GM19463 (cell line): ENCODE results near the gene NLGN4X.

Experiments used
- ATAC-seq: cut with Tn5 transposase; IDR thresholded peaks from one replicate; pipeline ENCODE4 v1.9.1; 2021; ENCODE audit warnings: mild to moderate bottlenecking, moderate library complexity; ENCODE audit not compliant: unreplicated experiment

Gene NLGN4X

DNA sequence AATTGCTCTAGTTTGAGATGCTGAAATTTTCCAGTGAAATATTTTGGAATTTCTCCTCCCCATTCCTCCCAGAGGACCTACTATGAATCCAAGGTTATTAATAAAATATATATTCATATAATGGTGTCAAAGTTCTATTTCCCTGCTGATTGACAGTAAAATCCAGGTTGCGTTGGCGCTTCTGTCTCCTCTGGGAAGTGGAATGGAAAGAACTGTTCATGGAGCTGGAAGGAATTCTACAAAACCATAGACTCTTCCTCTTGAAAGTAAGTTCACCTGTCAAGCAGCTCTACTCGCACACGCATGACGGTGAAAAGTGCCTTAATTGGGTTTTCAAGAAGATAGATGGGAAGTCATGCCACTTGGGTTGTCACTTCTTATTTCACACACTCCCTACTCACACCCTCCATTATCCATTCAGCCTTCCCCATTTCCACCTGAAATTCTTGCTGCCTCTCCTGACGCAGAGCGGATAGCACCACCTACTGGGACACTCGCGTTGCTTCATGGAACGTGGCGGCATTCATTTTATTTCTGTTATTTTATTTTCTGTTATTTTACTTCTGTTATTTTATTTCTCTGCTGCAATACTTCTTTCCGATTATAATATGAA is 351.6 kb downstream of the NLGN4X start:
- ATAC-seq = no peak

DNA sequence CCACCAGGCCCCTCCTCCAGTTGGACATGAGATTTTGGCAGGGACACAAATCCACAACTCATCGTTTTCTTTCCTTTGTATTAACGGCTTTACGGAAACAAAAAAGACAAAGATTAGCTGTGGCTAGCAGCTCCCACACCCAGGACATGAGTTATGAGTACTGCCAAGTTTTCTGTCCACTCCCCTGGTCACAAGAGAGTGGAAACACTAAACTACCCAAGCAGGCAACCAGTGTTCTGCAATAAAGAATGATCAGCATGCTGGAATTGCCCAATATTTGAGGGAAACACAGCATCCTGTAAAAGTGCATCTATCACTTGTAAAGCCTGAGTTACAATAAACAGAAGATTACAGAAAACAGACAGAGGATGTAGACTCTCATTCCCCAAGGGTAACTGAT is 358.4 kb downstream of the NLGN4X start:
- ATAC-seq = no peak

DNA sequence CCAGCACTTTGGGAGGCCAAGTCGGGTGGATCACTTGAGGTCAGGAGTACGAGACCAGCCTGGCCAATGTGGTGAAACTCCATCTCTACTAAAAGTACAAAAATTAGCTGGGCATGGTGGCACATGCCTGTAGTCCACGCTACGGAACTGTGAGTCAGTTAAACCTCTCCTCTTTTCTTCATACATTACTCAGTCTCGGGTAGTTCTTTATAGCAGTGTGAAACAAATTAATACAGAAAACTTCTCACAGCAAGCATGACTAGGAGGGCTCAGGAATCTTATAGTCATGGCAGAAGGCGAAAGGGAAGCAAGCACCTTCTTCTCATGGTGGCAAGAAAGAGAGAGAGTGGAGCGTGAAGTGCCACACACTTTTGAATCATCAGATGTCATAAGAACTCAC is 358.9 kb downstream of the NLGN4X start:
- ATAC-seq = no peak

DNA sequence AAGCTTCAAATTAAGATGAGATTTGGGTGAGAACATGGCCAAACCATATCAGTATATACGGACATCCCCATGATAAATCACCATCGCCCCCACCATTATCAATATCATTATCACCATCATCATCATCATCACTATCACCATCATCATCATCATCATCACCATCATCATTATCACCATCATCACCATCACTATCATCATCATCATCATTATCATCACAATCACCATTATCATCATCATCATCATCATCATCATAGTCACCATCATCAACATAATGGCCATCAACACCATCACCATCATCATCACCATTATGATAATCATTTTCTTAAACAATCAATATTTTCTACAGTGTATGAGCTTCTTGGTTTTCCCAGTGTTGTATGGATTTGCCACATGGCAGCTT is 360.9 kb downstream of the NLGN4X start:
- ATAC-seq = no peak

DNA sequence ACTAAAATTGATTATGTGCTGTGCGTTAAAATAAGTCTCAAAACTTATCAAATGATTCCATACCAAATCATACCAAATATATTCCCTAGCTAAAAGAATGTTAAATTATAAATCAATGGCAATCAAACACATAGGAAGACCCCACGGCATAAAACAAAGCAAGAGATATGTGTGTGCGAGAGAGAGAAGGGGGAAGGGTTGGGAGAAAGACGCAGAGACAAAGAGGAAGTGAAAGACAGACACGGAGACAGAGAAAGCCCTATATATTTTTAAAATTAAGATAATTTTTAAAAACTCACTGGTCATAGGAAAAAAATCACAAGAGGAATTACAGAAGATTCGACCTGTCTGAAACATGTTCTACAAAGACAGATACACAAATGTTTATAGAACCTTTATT is 371.4 kb downstream of the NLGN4X start:
- no peak for ATAC-seq

DNA sequence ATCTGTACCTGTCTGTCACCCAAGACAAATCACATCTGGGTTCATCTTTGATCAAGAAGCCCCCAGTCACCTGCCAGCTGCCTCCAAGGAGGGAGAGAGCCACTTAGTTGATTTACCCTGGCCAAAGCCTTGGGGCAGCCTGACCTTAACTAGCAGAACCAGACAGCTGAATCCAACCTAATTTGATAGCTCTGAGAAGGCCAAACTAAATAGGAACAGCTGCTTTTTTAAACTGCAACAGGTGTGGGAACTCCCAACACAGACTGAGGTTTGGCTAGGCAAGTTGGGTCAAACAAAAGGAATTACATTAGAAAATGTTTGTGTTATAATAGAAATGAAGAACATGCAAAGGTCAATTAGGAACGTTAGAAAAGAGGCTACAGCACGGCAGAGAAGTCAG is 375.7 kb downstream of the NLGN4X start:
- ATAC-seq = no peak

DNA sequence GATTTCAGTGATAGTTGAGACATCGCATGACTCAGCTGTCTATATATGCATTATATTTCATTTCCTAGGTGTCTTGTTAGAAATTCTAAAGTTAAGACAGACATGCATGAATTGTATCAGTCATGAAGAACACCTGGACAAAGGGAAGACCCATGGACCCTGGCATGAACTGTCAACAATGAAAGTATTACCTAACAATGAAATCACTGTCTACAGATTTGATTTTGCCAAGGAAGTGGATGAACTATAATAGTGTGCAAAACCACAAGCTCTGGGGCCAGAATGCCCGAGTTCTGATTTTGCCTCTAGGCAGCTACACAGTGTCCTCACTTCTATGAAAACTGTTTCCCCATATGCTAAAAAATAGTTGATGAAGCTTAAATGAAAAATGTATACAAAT is 386.1 kb downstream of the NLGN4X start:
- no peak for ATAC-seq
